Measurements from ENCODE around the gene SPATS2.

The SPATS2 gene

GRCh38 chr12:49342914-49343731 lies 24.1 kb upstream of the SPATS2 start:
- in situ Hi-C loops (cut with HindIII; ENCODE audit: low pct_ligation_motif_present, low sequenced_read_pairs), result no loop called here
- no peak overlapping the region for H3K27ac ChIP-seq
- DNase-seq, result no peak
- peak overlapping the region; percentile 46 for H3K4me3 ChIP-seq (ENCODE audit: low read depth, low read length)
- TF ChIP-seq CTCF (IDR thresholded peaks at IDR 0.05; ENCODE audit: low read depth, low read length, missing control alignments), result no peak
- H3K27me3 ChIP-seq (replicated peaks), result peaks cover 17% of the 10 kb centered on the region
- no peaks in the 10 kb centered on the region for H3K36me3 ChIP-seq (replicated peaks)

- H3K27ac ChIP-seq, result no peak overlapping the region
- no peak for DNase-seq
- peaks cover 17% of the 10 kb centered on the region for H3K27me3 ChIP-seq (replicated peaks)
- H3K4me3 ChIP-seq (ENCODE audit: low read depth, low read length), result no peak overlapping the region
- in situ Hi-C loops (cut with HindIII; ENCODE audit: low pct_ligation_motif_present, low sequenced_read_pairs), result no loop called here
- H3K36me3 ChIP-seq (replicated peaks), result no peaks in the 10 kb centered on the region
- no peak for TF ChIP-seq CTCF (IDR thresholded peaks at IDR 0.05; ENCODE audit: low read depth, low read length, missing control alignments)
These were observed 22.7 kb upstream of the SPATS2 start for GRCh38 chr12:49344486-49345050.

- in situ Hi-C loops (cut with HindIII; ENCODE audit: low pct_ligation_motif_present, low sequenced_read_pairs), result no loop called here
- DNase-seq, result no peak
These were observed 22.0 kb upstream of the SPATS2 start for GRCh38 chr12:49345051-49345824.

GRCh38 chr12:49345825-49346658 lies 21.2 kb upstream of the SPATS2 start:
- peak overlapping the region; percentile 43 for H3K4me3 ChIP-seq (ENCODE audit: low read depth, low read length)
- DNase-seq, result no peak
- peaks cover 17% of the 10 kb centered on the region for H3K27me3 ChIP-seq (replicated peaks)
- TF ChIP-seq CTCF (IDR thresholded peaks at IDR 0.05; ENCODE audit: low read depth, low read length, missing control alignments), result no peak
- no peak overlapping the region for H3K27ac ChIP-seq
- in situ Hi-C loops (cut with HindIII; ENCODE audit: low pct_ligation_motif_present, low sequenced_read_pairs), result no loop called here
- no peaks in the 10 kb centered on the region for H3K36me3 ChIP-seq (replicated peaks)

More at GRCh38 chr12:49345051-49345824, 22.0 kb upstream of the SPATS2 start:
- no peaks in the 10 kb centered on the region for H3K36me3 ChIP-seq (replicated peaks)
- no peak for TF ChIP-seq CTCF (IDR thresholded peaks at IDR 0.05; ENCODE audit: low read depth, low read length, missing control alignments)
- H3K27me3 ChIP-seq (replicated peaks), result peaks cover 17% of the 10 kb centered on the region
- H3K4me3 ChIP-seq (ENCODE audit: low read depth, low read length), result peak overlapping the region; percentile 43
- H3K27ac ChIP-seq, result no peak overlapping the region

- no peak within 1 kb of the TSS for H3K27ac ChIP-seq
- H3K4me3 ChIP-seq (ENCODE audit: low read depth, low read length), result peak within 1 kb of the TSS; percentile 48
- no peaks in the 10 kb centered on the region for H3K36me3 ChIP-seq (replicated peaks)
- no peak for DNase-seq
- in situ Hi-C loops (cut with HindIII; ENCODE audit: low pct_ligation_motif_present, low sequenced_read_pairs), result no loop called here
- peaks cover 13% of the 10 kb centered on the region for H3K27me3 ChIP-seq (replicated peaks)
- TF ChIP-seq CTCF (IDR thresholded peaks at IDR 0.05; ENCODE audit: low read depth, low read length, missing control alignments), result peak; percentile 4
These were observed 20.5 kb upstream of the SPATS2 start, which contains the start of gene DNAJC22 for GRCh38 chr12:49346659-49347310. Gene DNAJC22, plus strand, starts transcription at chr12:49346888. Its CDS starts 1,985 bp downstream, at chr12:49348873.

Data from brain microvascular endothelial cell (primary cell).